Smooth muscle cell (in vitro differentiated cells): Measurements from ENCODE around the gene ADARB2. TPM values are rescaled to one million over a fixed set of nuclear protein-coding genes. Genes with fewer than 3 reads are reported as not detected.

ENCODE experiments used
- DNase-seq: peaks from one replicate; lab custom pipeline; 2025; ENCODE audit not compliant: unreplicated experiment; lab: John Stamatoyannopoulos, UW
- H2AFZ ChIP-seq: fragments of 200-600 bp; sonication (generic); 2 replicates; pipeline ENCODE4 v1.6.0; 2016; ENCODE audit warnings: antibody characterized with exemption, low read depth, mild to moderate bottlenecking
- H3F3A ChIP-seq: fragments of 200-600 bp; sonication (generic); 2 replicates; pipeline ENCODE4 v1.6.0; 2017; ENCODE audit warnings: antibody characterized with exemption, low read depth
- H3K27ac ChIP-seq: fragments of 200-600 bp; sonication (generic); 2 replicates; pipeline ENCODE4 v1.5.1; 2016; ENCODE audit warnings: low read depth, mild to moderate bottlenecking
- H3K27me3 ChIP-seq: fragments of 200-600 bp; sonication (generic); 2 replicates; pipeline ENCODE4 v1.6.1; 2016; ENCODE audit warnings: low read depth, mild to moderate bottlenecking
- H3K36me3 ChIP-seq: fragments of 200-600 bp; sonication (generic); 2 replicates; pipeline ENCODE4 v1.5.1; 2016; ENCODE audit warnings: low read depth
- H3K4me1 ChIP-seq: fragments of 200-600 bp; sonication (generic); 2 replicates; pipeline ENCODE4 v1.5.1; 2016; ENCODE audit warnings: low read depth
- H3K4me2 ChIP-seq: fragments of 200-600 bp; sonication (generic); 2 replicates; pipeline ENCODE4 v1.6.0; 2016; ENCODE audit warnings: mild to moderate bottlenecking
- H3K4me3 ChIP-seq: fragments of 200-600 bp; sonication (generic); 2 replicates; pipeline ENCODE4 v1.5.1; 2016; ENCODE audit warnings: mild to moderate bottlenecking
- H3K79me2 ChIP-seq: fragments of 200-600 bp; sonication (generic); 2 replicates; pipeline ENCODE4 v1.6.0; 2016; ENCODE audit warnings: low read depth, mild to moderate bottlenecking
- H3K9ac ChIP-seq: fragments of 200-600 bp; sonication (generic); 2 replicates; pipeline ENCODE4 v1.6.0; 2016; ENCODE audit warnings: low read depth
- H3K9me3 ChIP-seq: fragments of 200-600 bp; sonication (generic); replicated peaks from 2 replicates; pipeline ENCODE4 v1.5.1; 2016; ENCODE audit warnings: low read depth
- H4K20me1 ChIP-seq: fragments of 200-600 bp; sonication (generic); 2 replicates; pipeline ENCODE4 v1.6.0; 2016; ENCODE audit warnings: low read depth
- WGBS: methylation state at CpG from one replicate; pipeline ENCODE4 v1.1.7; 2016; ENCODE audit warnings: low lambda C conversion rate; 5-methylcytosine and 5-hydroxymethylcytosine counted together
- polyA plus RNA-seq: library from polyadenylated mRNA; unstranded; fragments of >200 nt; fragmentation: Nextera tagmentation; extraction: Ambion mirVana; gene quantifications from 2 replicates; pipeline ENCODE4 v1.2.1, GENCODE V29; 2016
- total RNA-seq: library from RNA; depleted of rRNA; stranded (reverse); fragments of >200 nt; gene quantifications from 2 replicates; pipeline ENCODE4 v1.2.3, GENCODE V29; 2014
- TF ChIP-seq, protein P1 (sequence below): fragments of 200-600 bp; sonication (generic); IDR thresholded peaks from 2 replicates; pipeline ENCODE4 v1.5.1; 2017; ENCODE audit warnings: borderline replicate concordance, mild to moderate bottlenecking, antibody characterized with exemption; ENCODE audit not compliant: insufficient read depth, poor library complexity, severe bottlenecking

ADARB2 gene
- total and polyA plus RNA-seq, 2 experiments from 2014 or later, result 0.13 to 0.39 TPM

DNA sequence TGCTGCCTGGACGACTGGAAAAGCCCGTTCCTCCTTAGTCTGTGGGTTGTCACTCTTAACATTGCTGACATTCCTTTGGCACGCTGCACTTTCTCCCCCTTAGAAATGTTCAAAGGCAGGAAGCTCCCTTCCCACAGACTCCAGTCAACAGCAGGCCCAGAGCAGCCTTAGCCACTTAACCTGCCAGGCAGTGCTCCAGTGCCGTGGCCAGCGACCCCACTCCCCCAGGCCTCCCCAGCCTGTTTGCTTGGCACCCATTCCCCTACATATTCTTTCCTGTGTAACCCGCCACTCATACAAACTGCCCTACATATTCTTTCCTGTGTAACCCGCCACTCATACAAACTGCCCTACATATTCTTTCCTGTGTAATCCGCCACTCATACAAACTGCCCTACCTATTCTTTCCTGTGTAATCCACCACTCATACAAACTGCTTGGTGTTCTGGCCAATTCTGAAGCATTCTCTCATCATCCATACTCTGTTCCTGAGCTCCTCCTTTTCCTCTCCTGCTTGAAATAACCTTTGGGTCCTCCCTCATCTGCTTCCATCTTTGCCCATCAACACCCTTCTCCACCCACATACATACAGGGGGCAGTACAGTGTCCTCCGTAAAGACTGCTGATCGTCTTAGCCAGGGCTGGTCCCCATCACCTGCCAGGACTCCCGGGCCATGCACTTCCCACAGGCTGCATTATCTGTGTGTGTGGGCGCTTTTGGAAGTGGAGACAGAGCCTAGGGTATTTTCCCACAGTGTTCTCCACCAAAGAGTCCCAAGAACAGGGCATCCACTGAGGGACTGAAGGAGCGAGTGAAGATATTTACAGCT lies 57.3 kb downstream of the ADARB2 start:
- DNase-seq, result no peak
- no peaks in the 10 kb centered on the region for H4K20me1 ChIP-seq
- H3K79me2 ChIP-seq, result no peaks in the 10 kb centered on the region
- no peak overlapping the region for H3K4me3 ChIP-seq
- no peaks in the 10 kb centered on the region for H3K36me3 ChIP-seq
- WGBS, result 51% methylated on average over 12 of the region's 13 CpGs
- TF ChIP-seq, protein P1, sequence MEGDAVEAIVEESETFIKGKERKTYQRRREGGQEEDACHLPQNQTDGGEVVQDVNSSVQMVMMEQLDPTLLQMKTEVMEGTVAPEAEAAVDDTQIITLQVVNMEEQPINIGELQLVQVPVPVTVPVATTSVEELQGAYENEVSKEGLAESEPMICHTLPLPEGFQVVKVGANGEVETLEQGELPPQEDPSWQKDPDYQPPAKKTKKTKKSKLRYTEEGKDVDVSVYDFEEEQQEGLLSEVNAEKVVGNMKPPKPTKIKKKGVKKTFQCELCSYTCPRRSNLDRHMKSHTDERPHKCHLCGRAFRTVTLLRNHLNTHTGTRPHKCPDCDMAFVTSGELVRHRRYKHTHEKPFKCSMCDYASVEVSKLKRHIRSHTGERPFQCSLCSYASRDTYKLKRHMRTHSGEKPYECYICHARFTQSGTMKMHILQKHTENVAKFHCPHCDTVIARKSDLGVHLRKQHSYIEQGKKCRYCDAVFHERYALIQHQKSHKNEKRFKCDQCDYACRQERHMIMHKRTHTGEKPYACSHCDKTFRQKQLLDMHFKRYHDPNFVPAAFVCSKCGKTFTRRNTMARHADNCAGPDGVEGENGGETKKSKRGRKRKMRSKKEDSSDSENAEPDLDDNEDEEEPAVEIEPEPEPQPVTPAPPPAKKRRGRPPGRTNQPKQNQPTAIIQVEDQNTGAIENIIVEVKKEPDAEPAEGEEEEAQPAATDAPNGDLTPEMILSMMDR, result no peak
- no peak overlapping the region for H3K9ac ChIP-seq
- no peaks in the 10 kb centered on the region for H3K4me1 ChIP-seq
- no peak overlapping the region for H3K27ac ChIP-seq
- no peak overlapping the region for H2AFZ ChIP-seq
- H3K27me3 ChIP-seq, result no peaks in the 10 kb centered on the region
- no peaks in the 10 kb centered on the region for H3K9me3 ChIP-seq
- no peak overlapping the region for H3K4me2 ChIP-seq
- H3F3A ChIP-seq, result no peaks in the 10 kb centered on the region

- DNase-seq, result no peak
- no peaks in the 10 kb centered on the region for H3K79me2 ChIP-seq
- H4K20me1 ChIP-seq, result no peaks in the 10 kb centered on the region
- 96% methylated on average over 15 of the region's 15 CpGs for WGBS
- no peaks in the 10 kb centered on the region for H3K36me3 ChIP-seq
- H3F3A ChIP-seq, result no peaks in the 10 kb centered on the region
- H3K9me3 ChIP-seq, result no peaks in the 10 kb centered on the region
- no peak overlapping the region for H3K4me2 ChIP-seq
- H2AFZ ChIP-seq, result no peak overlapping the region
- TF ChIP-seq, protein P1, result no peak
- no peak overlapping the region for H3K27ac ChIP-seq
- H3K9ac ChIP-seq, result no peak overlapping the region
- H3K4me3 ChIP-seq, result no peak overlapping the region
- H3K27me3 ChIP-seq, result no peaks in the 10 kb centered on the region
- H3K4me1 ChIP-seq, result no peaks in the 10 kb centered on the region
These were observed 59.2 kb downstream of the ADARB2 start for GRCh38 chr10:1678084-1678483.

- no peaks in the 10 kb centered on the region for H4K20me1 ChIP-seq
- H3K36me3 ChIP-seq, result no peaks in the 10 kb centered on the region
- H3K27ac ChIP-seq, result no peak overlapping the region
- H3K27me3 ChIP-seq, result no peaks in the 10 kb centered on the region
- H3K79me2 ChIP-seq, result no peaks in the 10 kb centered on the region
- no peak overlapping the region for H3K4me2 ChIP-seq
- H3K4me3 ChIP-seq, result no peak overlapping the region
- DNase-seq, result no peak
- no peaks in the 10 kb centered on the region for H3F3A ChIP-seq
- H3K9ac ChIP-seq, result no peak overlapping the region
- H3K9me3 ChIP-seq, result no peaks in the 10 kb centered on the region
- no peaks in the 10 kb centered on the region for H3K4me1 ChIP-seq
- H2AFZ ChIP-seq, result no peak overlapping the region
- TF ChIP-seq, protein P1, result no peak
- WGBS, result 76% methylated on average over 6 of the region's 6 CpGs
These were observed 59.9 kb downstream of the ADARB2 start for GRCh38 chr10:1677307-1677939.

GRCh38 chr10:1674501-1674900 lies 62.8 kb downstream of the ADARB2 start:
- Histone ChIP-seq H3K4me2 (no peak overlapping the region), H3K9ac (no peak overlapping the region), H3K9me3 (no peaks in the 10 kb centered on the region), H3K4me1 (no peaks in the 10 kb centered on the region), H3K36me3 (no peaks in the 10 kb centered on the region), H2AFZ (no peak overlapping the region), H3F3A (no peaks in the 10 kb centered on the region), H3K27me3 (no peaks in the 10 kb centered on the region), H3K27ac (no peak overlapping the region), H3K79me2 (no peaks in the 10 kb centered on the region), H4K20me1 (no peaks in the 10 kb centered on the region), H3K4me3 (no peak overlapping the region)
- 96% methylated on average over 11 of the region's 11 CpGs for WGBS
- TF ChIP-seq, protein P1, result no peak
- DNase-seq, result no peak
